Measurements from ENCODE around the gene CANT1.

CANT1 gene

GRCh38 chr17:79006794-79007503, 2.6 kb downstream of the CANT1 start:
- Histone ChIP-seq H3K36me3 (peaks cover 0 to 11% (median 0%) of the 10 kb centered on the region in 3 donors), H3K4me1 (peaks cover 0 to 55% (median 43%) of the 10 kb centered on the region in 4 donors), H3K27ac (no peak overlapping the region), H3K9me3 (no peaks in the 10 kb centered on the region), H3K27me3 (no peaks in the 10 kb centered on the region), H3K4me3 (no peak overlapping the region)
- TF ChIP-seq, protein P1, sequence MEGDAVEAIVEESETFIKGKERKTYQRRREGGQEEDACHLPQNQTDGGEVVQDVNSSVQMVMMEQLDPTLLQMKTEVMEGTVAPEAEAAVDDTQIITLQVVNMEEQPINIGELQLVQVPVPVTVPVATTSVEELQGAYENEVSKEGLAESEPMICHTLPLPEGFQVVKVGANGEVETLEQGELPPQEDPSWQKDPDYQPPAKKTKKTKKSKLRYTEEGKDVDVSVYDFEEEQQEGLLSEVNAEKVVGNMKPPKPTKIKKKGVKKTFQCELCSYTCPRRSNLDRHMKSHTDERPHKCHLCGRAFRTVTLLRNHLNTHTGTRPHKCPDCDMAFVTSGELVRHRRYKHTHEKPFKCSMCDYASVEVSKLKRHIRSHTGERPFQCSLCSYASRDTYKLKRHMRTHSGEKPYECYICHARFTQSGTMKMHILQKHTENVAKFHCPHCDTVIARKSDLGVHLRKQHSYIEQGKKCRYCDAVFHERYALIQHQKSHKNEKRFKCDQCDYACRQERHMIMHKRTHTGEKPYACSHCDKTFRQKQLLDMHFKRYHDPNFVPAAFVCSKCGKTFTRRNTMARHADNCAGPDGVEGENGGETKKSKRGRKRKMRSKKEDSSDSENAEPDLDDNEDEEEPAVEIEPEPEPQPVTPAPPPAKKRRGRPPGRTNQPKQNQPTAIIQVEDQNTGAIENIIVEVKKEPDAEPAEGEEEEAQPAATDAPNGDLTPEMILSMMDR (IDR thresholded peaks at IDR 0.05) = no peak
- DNase-seq = peak in 1 of 2 donors; percentile 58
- intact Hi-C loops (cut with DNase I; ENCODE audit: low total_unique reads) = loop anchor here (5.0 kb wide), 1 partner anchor 390 kb away; no protein-coding TSS in a partner anchor

- intact Hi-C loops (cut with DNase I; ENCODE audit: low total_unique reads) = loop anchor here (5.0 kb wide), 1 partner anchor 391 kb away; no protein-coding TSS in a partner anchor
- peaks cover 0 to 11% (median 0%) of the 10 kb centered on the region in 3 donors for H3K36me3 ChIP-seq
- H3K27me3 ChIP-seq = no peaks in the 10 kb centered on the region
- H3K27ac ChIP-seq = no peak overlapping the region
- no peak overlapping the region for H3K4me3 ChIP-seq
- TF ChIP-seq, protein P1 (IDR thresholded peaks at IDR 0.05) = no peak
- peak in 1 of 2 donors; percentile 52 for DNase-seq
- H3K9me3 ChIP-seq = no peaks in the 10 kb centered on the region
- H3K4me1 ChIP-seq = peaks cover 0 to 55% (median 43%) of the 10 kb centered on the region in 4 donors
Measured at GRCh38 chr17:79006046-79006445, 3.5 kb downstream of the CANT1 start.

DNA sequence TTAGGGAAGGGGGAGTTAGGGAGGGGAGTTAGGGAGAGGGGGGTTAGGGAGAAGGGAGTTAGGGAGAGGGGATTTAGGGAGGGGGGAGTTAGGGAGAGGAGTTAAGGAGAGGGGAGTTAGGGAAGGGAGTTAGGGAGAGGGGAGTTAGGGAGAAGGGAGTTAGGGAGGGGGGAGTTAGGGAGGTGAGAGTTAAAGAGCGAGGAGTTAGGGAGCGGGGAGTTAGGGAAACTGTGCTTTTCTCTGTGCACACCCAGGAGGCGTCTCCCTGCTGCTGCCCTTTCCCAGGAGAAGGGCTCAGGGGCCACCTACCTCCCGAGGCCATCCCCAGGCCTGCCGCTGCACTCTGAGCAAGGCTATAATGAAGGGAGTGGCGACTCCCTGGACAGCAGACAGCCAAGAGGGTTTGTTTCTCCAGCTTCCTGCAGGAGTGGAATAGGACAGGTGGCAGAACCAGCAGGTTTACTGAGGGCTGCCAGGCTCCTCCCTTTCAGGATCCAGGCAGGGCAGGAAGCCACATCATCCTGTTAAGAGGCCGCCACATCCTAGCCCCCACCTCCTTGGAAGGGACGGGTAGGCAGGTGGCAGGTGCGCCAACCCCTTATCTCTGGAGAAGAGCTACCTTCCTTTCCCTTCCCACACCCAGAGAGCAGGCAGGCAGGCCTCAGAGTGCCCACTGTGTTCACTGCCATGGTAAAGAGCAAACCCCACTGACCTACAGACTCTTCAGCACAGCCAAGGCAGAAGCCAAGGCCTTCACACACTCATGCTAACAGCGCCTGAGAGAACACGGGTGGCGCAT, 4.3 kb downstream of the CANT1 start:
- H3K27me3 ChIP-seq = no peaks in the 10 kb centered on the region
- peaks cover 0 to 11% (median 0%) of the 10 kb centered on the region in 3 donors for H3K36me3 ChIP-seq
- no peak overlapping the region for H3K27ac ChIP-seq
- no peaks in the 10 kb centered on the region for H3K9me3 ChIP-seq
- intact Hi-C loops (cut with DNase I; ENCODE audit: low total_unique reads) = loop anchor here (5.0 kb wide), 1 partner anchor 392 kb away; no protein-coding TSS in a partner anchor
- DNase-seq = peak in 1 of 2 donors; percentile 53
- no peak overlapping the region for H3K4me3 ChIP-seq
- peaks cover 0 to 55% (median 41%) of the 10 kb centered on the region in 4 donors for H3K4me1 ChIP-seq
- TF ChIP-seq, protein P1 (IDR thresholded peaks at IDR 0.05) = no peak

- Histone ChIP-seq H3K27ac (no peak overlapping the region), H3K4me3 (no peak overlapping the region), H3K4me1 (peaks cover 0 to 56% (median 42%) of the 10 kb centered on the region in 4 donors), H3K36me3 (peaks cover 0 to 11% (median 0%) of the 10 kb centered on the region in 3 donors), H3K27me3 (no peaks in the 10 kb centered on the region), H3K9me3 (no peaks in the 10 kb centered on the region)
- DNase-seq = peak in 1 of 2 donors; percentile 53
- intact Hi-C loops (cut with DNase I; ENCODE audit: low total_unique reads) = no loop called here
- TF ChIP-seq, protein P1 (IDR thresholded peaks at IDR 0.05) = no peak
Measured at GRCh38 chr17:79003661-79004411, 5.7 kb downstream of the CANT1 start.
